SK-N-SH (cell line): Measurements from ENCODE around the gene INTS6. TPM values are rescaled to one million over a fixed set of nuclear protein-coding genes. Genes with fewer than 3 reads are reported as not detected.

Source experiments
- CTCF ChIA-PET: fragments of 300-600, 350-600 bp; formaldehyde crosslinking; extraction: SDS; loops from one replicate; lab custom pipeline; 2021; lab: Yijun Ruan, JAX
- POLR2A ChIA-PET: fragments of 350-600 bp; sonication (Branson Sonifier 250); formaldehyde crosslinking; extraction: SDS; loops from one replicate; lab custom pipeline; 2020; ENCODE audit warnings: antibody characterized with exemption, inconsistent platforms; lab: Yijun Ruan, JAX
- DNase-seq: peaks from one replicate; pipeline ENCODE4 v3.0.0; 2012
- H2AFZ ChIP-seq: fragments of 200-600 bp; sonication (generic); 2 replicates; pipeline ENCODE4 v1.8.1; 2016; ENCODE audit warnings: antibody characterized with exemption, mild to moderate bottlenecking, low read depth
- H3F3A ChIP-seq: fragments of 200-600 bp; sonication (generic); replicated peaks from 2 replicates; pipeline ENCODE3; 2016; ENCODE audit warnings: antibody characterized with exemption, mild to moderate bottlenecking; ENCODE audit not compliant: insufficient read depth
- H3K27ac ChIP-seq, 2 experiments: fragments of 200-500 bp in 1 of 2; fragments of 200-600 bp in 1 of 2; sonication (Bioruptor generic) in 1 of 2; sonication (generic), shearing (Covaris generic) in 1 of 2; 2 replicates each; pipeline versions ENCODE4 v1.5.1 to v1.6.1; 2014 to 2016; ENCODE audit warnings: low read depth in 2 of 2, inconsistent platforms in 1 of 2, low read length in 1 of 2, mild to moderate bottlenecking in 1 of 2, mixed read lengths in 1 of 2
- H3K27me3 ChIP-seq: fragments of 200-600 bp; sonication (generic), shearing (Covaris generic); 2 replicates; pipeline ENCODE4 v1.6.1; 2016; ENCODE audit warnings: mixed run types; ENCODE audit not compliant: insufficient read depth
- H3K36me3 ChIP-seq, 2 experiments: fragments of 200-500 bp in 1 of 2; fragments of 200-600 bp in 1 of 2; sonication (Bioruptor generic) in 1 of 2; sonication (generic) in 1 of 2; replicated peaks in 1 of 2; 2 replicates each; pipeline versions ENCODE3 to v1.5.1; 2014 to 2016; ENCODE audit warnings: low read length in 1 of 2, mild to moderate bottlenecking in 1 of 2; ENCODE audit not compliant: insufficient read depth in 2 of 2, control insufficient read depth in 1 of 2
- H3K4me1 ChIP-seq, 2 experiments: fragments of 200-500 bp in 1 of 2; fragments of 200-600 bp in 1 of 2; sonication (Bioruptor generic) in 1 of 2; sonication (generic), shearing (Covaris generic) in 1 of 2; 2 replicates each; pipeline versions ENCODE4 v1.5.1 to v1.6.1; 2014 to 2016; ENCODE audit warnings: low read depth in 1 of 2, low read length in 1 of 2, mixed run types in 1 of 2; ENCODE audit not compliant: insufficient read depth in 2 of 2, control insufficient read depth in 1 of 2
- H3K4me2 ChIP-seq: fragments of 200-600 bp; sonication (generic), shearing (Covaris generic); 2 replicates; pipeline ENCODE4 v1.6.1; 2017; ENCODE audit warnings: mixed run types
- H3K4me3 ChIP-seq, 2 experiments: fragments of 200-500 bp in 1 of 2; fragments of 200-600 bp in 1 of 2; sonication (Bioruptor generic) in 1 of 2; sonication (generic), shearing (Covaris generic) in 1 of 2; 2 replicates each; pipeline versions ENCODE4 v1.5.1 to v1.8.1; 2014 to 2016; ENCODE audit warnings: low read depth in 2 of 2, inconsistent platforms in 1 of 2, low read length in 1 of 2, mild to moderate bottlenecking in 1 of 2, mixed read lengths in 1 of 2, moderate library complexity in 1 of 2
- H3K79me2 ChIP-seq: fragments of 200-600 bp; sonication (generic); 2 replicates; pipeline ENCODE4 v1.8.1; 2017; ENCODE audit warnings: mild to moderate bottlenecking; ENCODE audit not compliant: insufficient read depth
- H3K9ac ChIP-seq: fragments of 200-600 bp; sonication (generic); 2 replicates; pipeline ENCODE4 v1.6.1; 2017; ENCODE audit warnings: mixed run types
- H3K9me2 ChIP-seq: fragments of 200-600 bp; sonication (generic); 2 replicates; pipeline ENCODE4 v1.6.1; 2017; ENCODE audit warnings: mixed run types
- H3K9me3 ChIP-seq: fragments of 200-600 bp; sonication (generic); 2 replicates; pipeline ENCODE4 v1.6.1; 2017; ENCODE audit warnings: mixed run types, mild to moderate bottlenecking, moderate library complexity
- H4K20me1 ChIP-seq: fragments of 200-600 bp; sonication (generic); 2 replicates; pipeline ENCODE4 v1.6.1; 2017; ENCODE audit warnings: mild to moderate bottlenecking, mixed run types; ENCODE audit not compliant: insufficient read depth
- ELF1 ChIP-seq: IDR thresholded peaks from 2 replicates; pipeline ENCODE4 v1.4.0; 2012
- EZH2phosphoT487 ChIP-seq: fragments of 200-600 bp; sonication (generic); IDR thresholded peaks from 2 replicates; pipeline ENCODE4 v1.6.1; 2017; ENCODE audit warnings: low read depth, mixed run types, mild to moderate bottlenecking, antibody characterized with exemption, moderate library complexity, borderline replicate concordance
- FOXJ3 ChIP-seq: sonication (generic); formaldehyde crosslinking; IDR thresholded peaks from 2 replicates; pipeline ENCODE4 v1.5.1; 2020; ENCODE audit warnings: mild to moderate bottlenecking, missing genetic modification reagents
- MAX ChIP-seq: IDR thresholded peaks from 2 replicates; pipeline ENCODE4 v1.4.0; 2012; ENCODE audit warnings: low read depth
- MEF2A ChIP-seq: IDR thresholded peaks from 2 replicates; pipeline ENCODE4 v1.4.0; 2012; ENCODE audit warnings: low read depth, borderline replicate concordance
- MXI1 ChIP-seq: IDR thresholded peaks from 2 replicates; pipeline ENCODE4 v1.6.1; 2012; ENCODE audit warnings: mild to moderate bottlenecking, low read depth, low read length, improper control_type of control experiment
- POLR2AphosphoS5 ChIP-seq: IDR thresholded peaks from 2 replicates; pipeline ENCODE4 v1.6.1; 2012; ENCODE audit warnings: low read depth, low read length
- RCOR1 ChIP-seq: fragments of 150-350 bp; IDR thresholded peaks from 2 replicates; pipeline ENCODE4 v1.6.1; 2017; ENCODE audit warnings: antibody characterized with exemption, low read length
- TAF1 ChIP-seq: IDR thresholded peaks from 2 replicates; pipeline ENCODE4 v1.6.1; 2012; ENCODE audit warnings: low read depth, mild to moderate bottlenecking, low read length, moderate library complexity, borderline replicate concordance
- USF2 ChIP-seq: fragments of 150-350 bp; IDR thresholded peaks from 2 replicates; pipeline ENCODE4 v1.6.1; 2017; ENCODE audit warnings: antibody characterized with exemption, low read length, low read depth, borderline replicate concordance
- WGBS: methylation state at CpG from one replicate; pipeline ENCODE4 v1.1.6; 2017; ENCODE audit warnings: low lambda C conversion rate; 5-methylcytosine and 5-hydroxymethylcytosine counted together
- polyA plus RNA-seq, 3 experiments: library from polyadenylated mRNA; depleted of rRNA; stranded (reverse); fragments of >200 nt; gene quantifications; 2 replicates each; pipeline ENCODE4 v1.2.3, GENCODE V29; 2012
- TF ChIP-seq, protein P1 (sequence below): IDR thresholded peaks from 2 replicates; pipeline ENCODE4 v1.6.1; 2012; ENCODE audit warnings: mild to moderate bottlenecking, low read depth, low read length, moderate library complexity
- TF ChIP-seq, protein P2 (sequence below): IDR thresholded peaks from 2 replicates; pipeline ENCODE4 v1.4.0; 2012; ENCODE audit warnings: low read depth, borderline replicate concordance

INTS6 gene
- polyA plus RNA-seq, 1 of the 3 experiments (the other 2 are of a cell fraction) = 7.7 TPM

GRCh38 chr13:51477653-51478324 is 25.0 kb upstream of the INTS6 start:
- no peak overlapping the region for H3K4me3 ChIP-seq
- H3K79me2 ChIP-seq = no peaks in the 10 kb centered on the region
- peaks cover 0 to 9% of the 10 kb centered on the region in 2 experiments; a peak in 1 of 4 replicates for H3K4me1 ChIP-seq
- DNase-seq = no peak
- POLR2A ChIA-PET = no interaction called here
- H3K27me3 ChIP-seq = no peaks in the 10 kb centered on the region
- H2AFZ ChIP-seq = no peak overlapping the region
- CTCF ChIA-PET = interaction anchor here (1.2 kb wide), 1 partner anchor 10 kb away, joined by 4 read pairs; no protein-coding TSS in a partner anchor
- no peak for TF ChIP-seq RCOR1
- TF ChIP-seq, protein P1, sequence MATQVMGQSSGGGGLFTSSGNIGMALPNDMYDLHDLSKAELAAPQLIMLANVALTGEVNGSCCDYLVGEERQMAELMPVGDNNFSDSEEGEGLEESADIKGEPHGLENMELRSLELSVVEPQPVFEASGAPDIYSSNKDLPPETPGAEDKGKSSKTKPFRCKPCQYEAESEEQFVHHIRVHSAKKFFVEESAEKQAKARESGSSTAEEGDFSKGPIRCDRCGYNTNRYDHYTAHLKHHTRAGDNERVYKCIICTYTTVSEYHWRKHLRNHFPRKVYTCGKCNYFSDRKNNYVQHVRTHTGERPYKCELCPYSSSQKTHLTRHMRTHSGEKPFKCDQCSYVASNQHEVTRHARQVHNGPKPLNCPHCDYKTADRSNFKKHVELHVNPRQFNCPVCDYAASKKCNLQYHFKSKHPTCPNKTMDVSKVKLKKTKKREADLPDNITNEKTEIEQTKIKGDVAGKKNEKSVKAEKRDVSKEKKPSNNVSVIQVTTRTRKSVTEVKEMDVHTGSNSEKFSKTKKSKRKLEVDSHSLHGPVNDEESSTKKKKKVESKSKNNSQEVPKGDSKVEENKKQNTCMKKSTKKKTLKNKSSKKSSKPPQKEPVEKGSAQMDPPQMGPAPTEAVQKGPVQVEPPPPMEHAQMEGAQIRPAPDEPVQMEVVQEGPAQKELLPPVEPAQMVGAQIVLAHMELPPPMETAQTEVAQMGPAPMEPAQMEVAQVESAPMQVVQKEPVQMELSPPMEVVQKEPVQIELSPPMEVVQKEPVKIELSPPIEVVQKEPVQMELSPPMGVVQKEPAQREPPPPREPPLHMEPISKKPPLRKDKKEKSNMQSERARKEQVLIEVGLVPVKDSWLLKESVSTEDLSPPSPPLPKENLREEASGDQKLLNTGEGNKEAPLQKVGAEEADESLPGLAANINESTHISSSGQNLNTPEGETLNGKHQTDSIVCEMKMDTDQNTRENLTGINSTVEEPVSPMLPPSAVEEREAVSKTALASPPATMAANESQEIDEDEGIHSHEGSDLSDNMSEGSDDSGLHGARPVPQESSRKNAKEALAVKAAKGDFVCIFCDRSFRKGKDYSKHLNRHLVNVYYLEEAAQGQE = no peak
- TF ChIP-seq TAF1 = no peak
- H3K4me2 ChIP-seq = no peak overlapping the region
- H4K20me1 ChIP-seq = no peaks in the 10 kb centered on the region
- H3K36me3 ChIP-seq = no peaks in the 10 kb centered on the region
- WGBS = 86% methylated on average over 2 of the region's 2 CpGs
- H3K9me3 ChIP-seq = no peaks in the 10 kb centered on the region
- no peak overlapping the region for H3K9ac ChIP-seq
- H3K9me2 ChIP-seq = no peaks in the 10 kb centered on the region
- no peak overlapping the region for H3K27ac ChIP-seq
- H3F3A ChIP-seq = peaks cover 8% of the 10 kb centered on the region

GRCh38 chr13:51477149-51477548 is 24.3 kb upstream of the INTS6 start:
- DNase-seq = no peak
- no peaks in the 10 kb centered on the region for H3K36me3 ChIP-seq
- ChIA-PET CTCF (interaction anchor here (1.2 to 1.3 kb wide), 2 partner anchors 10 to 13 kb away, joined by 3 to 4 read pairs; no protein-coding TSS in a partner anchor), POLR2A (no interaction called here)
- no peak overlapping the region for H3K4me3 ChIP-seq
- no peaks in the 10 kb centered on the region for H3K9me2 ChIP-seq
- H4K20me1 ChIP-seq = no peaks in the 10 kb centered on the region
- no peaks in the 10 kb centered on the region for H3K9me3 ChIP-seq
- WGBS = 94% methylated on average over 3 of the region's 3 CpGs
- no peaks in the 10 kb centered on the region for H3K27me3 ChIP-seq
- H3K4me2 ChIP-seq = no peak overlapping the region
- peaks cover 0 to 9% of the 10 kb centered on the region in 2 experiments; a peak in 1 of 4 replicates for H3K4me1 ChIP-seq
- peaks cover 8% of the 10 kb centered on the region for H3F3A ChIP-seq
- H2AFZ ChIP-seq = no peak overlapping the region
- no peaks in the 10 kb centered on the region for H3K79me2 ChIP-seq
- H3K9ac ChIP-seq = no peak overlapping the region
- no peak overlapping the region for H3K27ac ChIP-seq
- TF ChIP-seq EZH2phosphoT487 (no peak), POLR2AphosphoS5 (no peak), TAF1 (no peak), MAX (no peak), MXI1 (no peak), MEF2A (no peak), ELF1 (no peak), USF2 (no peak), FOXJ3 (CRISPR knock-in tag) (no peak)
- TF ChIP-seq, protein P2, sequence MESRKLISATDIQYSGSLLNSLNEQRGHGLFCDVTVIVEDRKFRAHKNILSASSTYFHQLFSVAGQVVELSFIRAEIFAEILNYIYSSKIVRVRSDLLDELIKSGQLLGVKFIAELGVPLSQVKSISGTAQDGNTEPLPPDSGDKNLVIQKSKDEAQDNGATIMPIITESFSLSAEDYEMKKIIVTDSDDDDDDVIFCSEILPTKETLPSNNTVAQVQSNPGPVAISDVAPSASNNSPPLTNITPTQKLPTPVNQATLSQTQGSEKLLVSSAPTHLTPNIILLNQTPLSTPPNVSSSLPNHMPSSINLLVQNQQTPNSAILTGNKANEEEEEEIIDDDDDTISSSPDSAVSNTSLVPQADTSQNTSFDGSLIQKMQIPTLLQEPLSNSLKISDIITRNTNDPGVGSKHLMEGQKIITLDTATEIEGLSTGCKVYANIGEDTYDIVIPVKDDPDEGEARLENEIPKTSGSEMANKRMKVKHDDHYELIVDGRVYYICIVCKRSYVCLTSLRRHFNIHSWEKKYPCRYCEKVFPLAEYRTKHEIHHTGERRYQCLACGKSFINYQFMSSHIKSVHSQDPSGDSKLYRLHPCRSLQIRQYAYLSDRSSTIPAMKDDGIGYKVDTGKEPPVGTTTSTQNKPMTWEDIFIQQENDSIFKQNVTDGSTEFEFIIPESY = no peak
- TF ChIP-seq, protein P1 = no peak
